Upper lobe of right lung (tissue), 1 donor: ENCODE measurements around the gene PMP22. TPM values are rescaled to one million over a fixed set of nuclear protein-coding genes. Genes with fewer than 3 reads are reported as not detected.

Experiments
- ATAC-seq: fragments of 200-7000 bp; cut with Tn5 transposase; one replicate; pipeline ENCODE4 v1.9.1; 2020; ENCODE audit warnings: mild to moderate bottlenecking, moderate library complexity
- DNase-seq: peaks from one replicate; pipeline ENCODE4 v3.0.0-alpha.2; 2020
- H3K27ac ChIP-seq: fragments of 200-600 bp; one replicate; pipeline ENCODE4 v1.8.0; 2022
- H3K27me3 ChIP-seq: fragments of 200-600 bp; one replicate; pipeline ENCODE4 v1.8.0; 2022; ENCODE audit warnings: mild to moderate bottlenecking
- H3K36me3 ChIP-seq: fragments of 200-600 bp; one replicate; pipeline ENCODE4 v1.8.0; 2022
- H3K4me1 ChIP-seq: fragments of 200-600 bp; one replicate; pipeline ENCODE4 v1.8.0; 2022
- H3K4me3 ChIP-seq: fragments of 200-600 bp; one replicate; pipeline ENCODE4 v1.8.0; 2022; ENCODE audit warnings: mild to moderate bottlenecking
- H3K9me3 ChIP-seq: fragments of 200-600 bp; one replicate; pipeline ENCODE4 v1.8.0; 2022
- CTCF ChIP-seq: fragments of 200-600 bp; IDR thresholded peaks from one replicate; pipeline ENCODE4 v1.8.0; 2022; ENCODE audit warnings: antibody characterized with exemption
- intact Hi-C: fragments of 100-400 bp; cut with DNase I; formaldehyde crosslinking; loops from one replicate; pipeline ENCODE4 v1.11.0; 2022
- total RNA-seq: library from RNA; stranded (reverse); fragmentation: NEBNext Ultra II Directional; extraction: Animal tissue kit (Norgen Biotek cat#: 25700); gene quantifications from one replicate; pipeline ENCODE4 v1.2.1, GENCODE V29; 2021
- donor health status: DM: no; HTN: yes; CAD: no; lungs with severe emphysema.

Gene PMP22
- total RNA-seq, 1 donor from 2014 or later, result 157 TPM

GRCh38 chr17:15273141-15273793, 8.1 kb upstream of the PMP22 start:
- H3K9me3 ChIP-seq, result no peaks in the 10 kb centered on the region
- TF ChIP-seq CTCF, result no peak
- no peaks in the 10 kb centered on the region for H3K27me3 ChIP-seq
- no peaks in the 10 kb centered on the region for H3K36me3 ChIP-seq
- ATAC-seq (no peak), DNase-seq (no peak)
- peaks cover 19% of the 10 kb centered on the region for H3K4me1 ChIP-seq
- no peak overlapping the region for H3K4me3 ChIP-seq
- peak overlapping the region; percentile 11 for H3K27ac ChIP-seq
- intact Hi-C loops, result no loop called here

- ATAC-seq (peak; percentile 21), DNase-seq (no peak)
- Histone ChIP-seq H3K4me3 (no peak overlapping the region), H3K27ac (no peak overlapping the region), H3K36me3 (no peaks in the 10 kb centered on the region), H3K9me3 (no peaks in the 10 kb centered on the region), H3K27me3 (no peaks in the 10 kb centered on the region), H3K4me1 (peaks cover 19% of the 10 kb centered on the region)
- no peak for TF ChIP-seq CTCF
- intact Hi-C loops, result no loop called here
These were observed 6.6 kb upstream of the PMP22 start for GRCh38 chr17:15271741-15272140.

- TF ChIP-seq CTCF, result no peak
- H3K4me3 ChIP-seq, result no peak overlapping the region
- peaks cover 19% of the 10 kb centered on the region for H3K4me1 ChIP-seq
- H3K9me3 ChIP-seq, result no peaks in the 10 kb centered on the region
- no peaks in the 10 kb centered on the region for H3K36me3 ChIP-seq
- intact Hi-C loops, result no loop called here
- H3K27ac ChIP-seq, result no peak overlapping the region
- H3K27me3 ChIP-seq, result no peaks in the 10 kb centered on the region
- ATAC-seq (no peak), DNase-seq (no peak)
These were observed 5.7 kb upstream of the PMP22 start for GRCh38 chr17:15270628-15271381.

- Histone ChIP-seq H3K27me3 (no peaks in the 10 kb centered on the region), H3K9me3 (no peaks in the 10 kb centered on the region), H3K4me3 (no peak overlapping the region), H3K36me3 (no peaks in the 10 kb centered on the region), H3K27ac (no peak overlapping the region), H3K4me1 (peaks cover 19% of the 10 kb centered on the region)
- TF ChIP-seq CTCF, result no peak
- intact Hi-C loops, result no loop called here
- DNase-seq (no peak), ATAC-seq (no peak)
These were observed 4.6 kb upstream of the PMP22 start for GRCh38 chr17:15269780-15270089.

- H3K36me3 ChIP-seq, result no peaks in the 10 kb centered on the region
- H3K27ac ChIP-seq, result no peak overlapping the region
- no peaks in the 10 kb centered on the region for H3K9me3 ChIP-seq
- no peak for DNase-seq
- TF ChIP-seq CTCF, result no peak
- intact Hi-C loops, result no loop called here
- ATAC-seq, result no peak
- no peak overlapping the region for H3K4me3 ChIP-seq
- H3K4me1 ChIP-seq, result peaks cover 19% of the 10 kb centered on the region
- H3K27me3 ChIP-seq, result no peaks in the 10 kb centered on the region
These were observed 4.1 kb upstream of the PMP22 start for GRCh38 chr17:15269087-15269779.
